NCI-H345 treated with DMSO at 0.1 percent for 48 hours (cell line): ENCODE measurements around the gene GAGE10.
"Not testable (repeated sequence)": the region's sequence is repeated elsewhere in the genome, so short reads cannot be mapped to it uniquely, and the experiment has no call there.

Source experiments
- DNase-seq: peaks from one replicate; lab custom pipeline; 2025; ENCODE audit not compliant: unreplicated experiment; lab: John Stamatoyannopoulos, UW

Gene GAGE10

GRCh38 chrX:49322266-49322665 is 18.8 kb downstream of the GAGE10 start:
- not testable (repeated sequence) for DNase-seq

DNA sequence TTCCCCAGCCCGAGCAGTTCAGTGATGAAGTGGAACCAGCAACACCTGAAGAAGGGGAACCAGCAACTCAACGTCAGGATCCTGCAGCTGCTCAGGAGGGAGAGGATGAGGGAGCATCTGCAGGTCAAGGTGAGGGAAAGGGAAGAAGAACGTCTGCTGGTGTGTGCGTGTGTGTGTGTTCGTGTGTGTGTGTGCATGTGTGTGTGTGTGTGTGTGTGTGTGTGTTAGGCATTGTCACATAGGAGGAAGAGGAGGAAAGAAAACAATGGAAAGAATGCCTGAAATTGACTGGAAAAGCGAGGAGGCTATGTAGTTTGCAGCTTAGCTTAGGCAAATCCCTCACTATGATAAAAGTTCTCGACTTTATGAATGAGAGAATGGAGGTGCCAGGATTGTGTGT is 20.3 kb downstream of the GAGE10 start:
- DNase-seq = not testable (repeated sequence)

GRCh38 chrX:49330421-49330820 is 27.0 kb downstream of the GAGE10 start:
- DNase-seq = not testable (repeated sequence)

GRCh38 chrX:49331282-49331681 is 27.8 kb downstream of the GAGE10 start, which contains the start of gene GAGE13:
GAGE13 (plus strand) TSS chrX:49331582; CDS start chrX:49332738, 1,156 bp downstream.
- not testable (repeated sequence) for DNase-seq

DNA sequence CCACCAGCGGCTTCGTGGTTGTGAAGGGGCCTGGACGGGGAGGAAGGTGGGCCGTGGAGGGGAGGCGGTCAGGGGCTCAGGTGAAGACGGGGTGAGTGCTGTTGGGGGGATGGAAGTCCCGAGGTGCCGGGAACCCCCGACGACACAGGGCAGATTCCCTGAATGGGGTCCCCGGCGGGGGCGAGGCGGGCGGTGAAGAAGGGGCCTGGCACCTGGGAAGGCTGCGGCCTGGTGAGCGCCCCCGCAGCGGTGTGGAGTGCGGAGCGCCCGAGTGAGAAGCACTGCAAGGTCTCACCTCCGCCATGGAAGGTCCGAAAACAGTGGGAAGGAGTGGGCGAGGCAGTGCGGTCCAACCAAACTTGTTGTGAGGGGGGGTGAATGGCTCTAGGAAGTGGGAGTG is 28.4 kb downstream of the GAGE10 start:
- DNase-seq = not testable (repeated sequence)

DNA sequence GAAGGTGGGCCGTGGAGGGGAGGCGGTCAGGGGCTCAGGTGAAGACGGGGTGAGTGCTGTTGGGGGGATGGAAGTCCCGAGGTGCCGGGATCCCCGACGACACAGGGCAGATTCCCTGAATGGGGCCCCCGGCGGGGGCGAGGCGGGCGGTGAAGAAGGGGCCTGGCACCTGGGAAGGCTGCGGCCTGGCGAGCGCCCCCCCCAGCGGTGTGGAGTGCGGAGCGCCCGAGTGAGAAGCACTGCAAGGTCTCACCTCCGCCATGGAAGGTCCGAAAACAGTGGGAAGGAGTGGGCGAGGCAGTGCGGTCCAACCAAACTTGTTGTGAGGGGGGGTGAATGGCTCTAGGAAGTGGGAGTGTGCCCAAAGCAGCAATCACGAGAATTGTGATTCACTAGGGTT is 38.0 kb downstream of the GAGE10 start:
- not testable (repeated sequence) for DNase-seq

GRCh38 chrX:49344496-49345175 is 41.2 kb downstream of the GAGE10 start:
- not testable (repeated sequence) for DNase-seq

DNA sequence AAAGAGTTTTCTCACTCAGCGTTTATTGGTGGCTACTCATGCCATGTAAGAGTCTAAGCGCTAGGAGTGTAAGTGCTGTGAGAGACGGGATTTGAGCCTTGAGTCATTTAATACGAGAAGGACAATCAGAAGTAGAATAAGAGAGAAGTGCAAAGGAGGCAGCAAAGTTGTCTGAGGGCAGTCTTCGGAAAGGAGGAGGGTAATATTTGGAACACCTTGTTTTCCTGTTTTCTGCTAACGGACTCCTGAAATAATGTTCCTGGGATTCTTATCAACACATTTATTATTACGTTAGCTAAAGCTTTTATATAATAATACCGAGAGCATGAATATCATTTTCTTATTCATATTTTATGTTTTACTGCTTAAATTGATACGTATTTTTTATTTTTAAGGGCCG is 42.0 kb downstream of the GAGE10 start:
- DNase-seq = not testable (repeated sequence)

- not testable (repeated sequence) for DNase-seq
These were observed 42.7 kb downstream of the GAGE10 start for GRCh38 chrX:49346150-49346549.
